HG03575 (cell line): ENCODE measurements around the gene P2RY10.
"Not testable (repeated sequence)": the region's sequence is repeated elsewhere in the genome, so short reads cannot be mapped to it uniquely, and the experiment has no call there.

Source experiments
- ATAC-seq: cut with Tn5 transposase; IDR thresholded peaks from one replicate; pipeline ENCODE4 v1.9.1; 2021; ENCODE audit not compliant: unreplicated experiment, insufficient number of reproducible peaks, low FRiP score; ENCODE audit errors: extremely low read depth

The P2RY10 gene

DNA sequence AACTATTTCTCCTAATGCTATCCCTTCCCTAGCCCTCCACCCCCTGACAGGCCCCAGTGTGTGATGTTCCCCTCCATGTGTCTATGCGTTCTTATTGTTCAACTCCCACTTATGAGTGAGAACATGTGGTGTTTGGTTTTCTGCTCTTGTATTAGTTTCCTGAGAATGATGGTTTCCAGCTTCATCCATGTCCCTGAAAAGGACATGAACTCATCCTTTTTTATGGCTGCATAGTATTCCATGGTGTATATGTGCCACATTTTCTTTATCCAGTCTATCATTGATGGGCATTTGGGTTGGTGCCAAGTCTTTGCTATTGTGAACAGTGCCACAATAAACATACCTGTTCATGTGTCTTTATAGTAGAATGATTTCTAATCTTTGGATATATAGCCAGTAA is 62.3 kb downstream of the P2RY10 start:
- not testable (repeated sequence) for ATAC-seq
